NCI-H128 (cell line): Measurements from ENCODE around the gene INTS15.
"Not testable (repeated sequence)": the region's sequence is repeated elsewhere in the genome, so short reads cannot be mapped to it uniquely, and the experiment has no call there.

Experiments
- DNase-seq: peaks from one replicate; lab custom pipeline; 2025; ENCODE audit not compliant: unreplicated experiment; lab: John Stamatoyannopoulos, UW

The INTS15 gene

GRCh38 chr7:6616854-6617643 lies 27.2 kb downstream of the INTS15 start:
- no peak for DNase-seq

GRCh38 chr7:6618621-6619020 lies 28.8 kb downstream of the INTS15 start:
- no peak for DNase-seq

DNA sequence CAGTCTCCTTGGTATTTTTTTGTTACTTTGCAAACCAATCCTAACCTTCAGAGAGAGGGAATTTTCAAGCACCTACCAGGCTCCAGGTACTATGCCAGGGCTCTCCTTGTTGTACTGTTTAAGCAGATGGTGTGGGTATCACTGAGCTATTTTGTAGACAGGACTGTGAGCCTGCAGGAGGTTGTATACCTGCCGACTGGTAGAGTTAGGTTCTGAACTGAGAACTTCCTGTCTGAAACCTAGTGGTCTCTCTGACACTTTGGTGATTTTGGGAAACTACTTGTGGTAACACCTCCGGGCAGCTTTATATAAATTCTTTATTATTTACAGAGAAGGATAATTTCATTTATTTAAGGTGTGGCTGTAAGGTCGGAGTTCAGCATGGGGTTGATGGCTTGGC lies 30.1 kb downstream of the INTS15 start:
- DNase-seq, result no peak

DNA sequence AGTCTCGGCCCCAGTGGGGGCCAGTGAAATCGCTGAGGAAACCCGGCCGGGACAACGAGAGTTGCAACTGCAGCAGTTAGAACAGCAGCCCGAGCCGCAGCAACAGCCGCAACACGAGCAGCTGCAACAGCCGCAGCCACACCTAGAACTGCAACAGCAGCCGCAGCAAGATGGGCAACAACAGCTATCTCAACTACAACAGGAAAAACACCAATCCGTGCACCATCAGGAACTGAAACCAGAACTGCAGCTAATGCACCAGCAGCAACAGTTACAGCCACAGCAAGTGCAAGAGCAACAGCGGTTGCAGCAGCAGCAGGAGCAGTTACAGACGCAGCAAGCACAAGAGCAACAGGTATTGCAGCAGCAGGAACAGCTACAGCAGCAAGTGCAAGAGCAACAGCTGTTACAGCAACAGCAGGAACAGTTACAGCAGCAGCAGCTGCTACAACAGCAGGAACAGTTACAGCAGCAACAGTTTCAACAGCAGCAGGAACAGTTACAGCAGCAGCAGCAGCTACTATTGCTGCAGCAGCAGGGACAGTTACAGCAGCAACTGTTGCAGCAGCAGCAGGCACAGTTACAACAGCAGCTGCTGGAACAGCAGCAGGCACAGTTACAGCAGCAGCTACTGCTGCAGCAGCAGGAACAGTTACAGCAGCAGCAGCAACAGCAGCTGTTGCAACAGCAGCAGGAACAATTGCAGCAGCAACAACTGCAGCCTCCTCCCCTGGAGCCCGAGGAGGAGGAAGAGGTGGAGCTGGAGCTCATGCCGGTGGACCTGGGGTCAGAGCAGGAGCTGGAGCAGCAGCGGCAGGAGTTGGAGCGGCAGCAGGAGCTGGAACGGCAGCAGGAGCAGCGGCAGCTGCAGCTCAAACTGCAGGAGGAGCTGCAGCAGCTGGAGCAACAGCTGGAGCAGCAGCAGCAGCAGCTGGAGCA lies 31.6 kb downstream of the INTS15 start:
- DNase-seq, result no peak

- DNase-seq, result no peak
Measured at GRCh38 chr7:6622134-6622710, 32.4 kb downstream of the INTS15 start.

GRCh38 chr7:6623589-6624245 lies 33.9 kb downstream of the INTS15 start:
- no peak for DNase-seq

- DNase-seq, result no peak
Measured at GRCh38 chr7:6624246-6624611, 34.4 kb downstream of the INTS15 start.

GRCh38 chr7:6628045-6628444 lies 38.2 kb downstream of the INTS15 start:
- DNase-seq, result no peak

- no peak for DNase-seq
Measured at GRCh38 chr7:6630007-6630849, 40.4 kb downstream of the INTS15 start.

- DNase-seq, result no peak
Measured at GRCh38 chr7:6631605-6632004, 41.8 kb downstream of the INTS15 start.

- DNase-seq, result no peak
Measured at GRCh38 chr7:6634021-6634420, 44.2 kb downstream of the INTS15 start.

GRCh38 chr7:6634971-6635370 lies 45.1 kb downstream of the INTS15 start:
- not testable (repeated sequence) for DNase-seq

- DNase-seq, result no peak
Measured at GRCh38 chr7:6636741-6637543, 47.1 kb downstream of the INTS15 start, which contains the start of gene ZNF316. ZNF316 (plus strand) TSS chr7:6637318; CDS start chr7:6642410, 5,092 bp downstream.

DNA sequence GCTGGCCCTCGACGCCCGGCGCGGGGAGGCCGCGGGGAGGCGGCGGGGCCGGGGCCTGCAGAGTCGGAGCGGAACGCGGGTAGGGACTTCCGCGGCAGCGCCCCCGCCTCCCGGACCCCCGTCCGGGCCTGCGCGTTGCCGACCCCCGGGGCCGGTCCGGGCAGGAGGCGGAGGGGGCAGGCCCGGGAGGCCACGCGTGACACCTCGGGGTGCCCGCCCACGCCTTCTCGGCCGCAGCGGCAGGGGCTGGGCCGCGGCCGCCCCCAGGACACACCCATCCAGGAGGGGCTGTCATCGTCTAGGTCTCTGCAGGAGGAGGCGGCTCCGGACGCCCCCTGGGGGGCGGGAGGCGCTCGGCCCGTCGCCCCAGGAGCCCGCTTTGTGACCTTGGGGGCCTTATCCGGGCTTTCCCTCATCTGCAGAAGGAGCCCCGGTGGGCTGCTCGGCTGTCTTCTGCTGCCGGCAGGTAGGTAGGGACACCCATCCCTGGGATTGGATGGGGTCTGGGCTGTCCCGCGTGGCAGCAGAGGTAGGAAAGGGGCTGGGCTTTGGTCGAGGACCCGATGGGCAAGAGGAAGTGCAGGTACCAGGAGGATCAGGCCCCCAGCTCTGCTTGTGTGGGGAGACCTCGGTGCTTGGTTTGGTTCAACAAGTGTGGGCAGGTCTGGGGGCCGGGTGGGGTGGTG lies 47.9 kb downstream of the INTS15 start:
- no peak for DNase-seq

DNA sequence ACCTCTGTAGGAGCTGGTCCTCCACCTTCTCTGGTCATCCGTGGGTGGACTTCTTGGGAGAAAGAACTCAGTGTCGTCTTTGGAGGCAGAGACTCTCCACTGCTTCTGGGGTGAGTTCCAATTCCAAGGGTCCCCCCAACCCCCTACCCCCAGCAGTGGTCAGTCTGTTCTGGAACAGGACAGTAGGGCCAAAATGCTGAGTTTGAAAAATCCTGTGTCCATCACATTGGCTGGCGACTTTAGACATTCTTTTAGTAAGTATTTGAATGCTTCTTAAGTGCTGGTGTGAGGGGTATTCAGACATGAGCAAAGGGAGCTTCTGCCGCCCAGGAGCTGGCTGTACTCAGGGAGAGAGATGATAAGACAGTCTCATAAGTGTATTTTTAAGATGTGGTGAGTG lies 49.2 kb downstream of the INTS15 start:
- no peak for DNase-seq

DNA sequence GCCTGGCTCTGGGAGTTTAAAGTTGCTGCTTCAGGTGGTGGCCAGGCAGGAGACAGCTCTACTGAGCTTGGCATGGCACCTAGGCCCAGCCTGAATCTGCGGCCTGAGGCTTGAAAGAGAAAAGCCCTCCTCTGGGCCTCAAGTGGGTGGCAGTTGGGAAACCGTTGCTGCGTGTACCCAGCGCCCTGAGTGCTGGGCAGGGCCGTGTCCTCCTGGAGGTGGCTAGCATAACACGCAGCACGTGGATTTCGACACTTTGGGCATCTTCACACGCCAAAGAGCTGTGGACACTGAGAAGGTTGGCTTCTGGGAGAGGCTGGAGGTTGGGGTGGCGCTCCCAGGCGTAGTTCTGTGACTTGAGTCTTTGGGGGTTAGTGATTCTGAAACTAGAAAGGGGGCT lies 49.8 kb downstream of the INTS15 start:
- no peak for DNase-seq

GRCh38 chr7:6640246-6640721 lies 50.5 kb downstream of the INTS15 start:
- DNase-seq, result no peak

GRCh38 chr7:6641305-6642035 lies 51.6 kb downstream of the INTS15 start:
- DNase-seq, result no peak
